GM23338 (cell line): ENCODE data around the gene KRTAP19-2. TPM values are rescaled to one million over a fixed set of nuclear protein-coding genes. Genes with fewer than 3 reads are reported as not detected.

Source experiments
- ATAC-seq: fragments of 200-7000 bp; cut with Tn5 transposase; 3 replicates; pipeline ENCODE4 v1.9.1; 2020
- DNase-seq: peaks from one replicate; pipeline ENCODE4 v3.0.0-alpha.2; 2015; ENCODE audit warnings: low spot score
- H2AFZ ChIP-seq: fragments of 200-600 bp; sonication (generic); 2 replicates; pipeline ENCODE4 v1.8.0; 2016; ENCODE audit warnings: antibody characterized with exemption, mild to moderate bottlenecking, moderate library complexity
- H3F3A ChIP-seq: fragments of 200-600 bp; sonication (generic); replicated peaks from 2 replicates; pipeline ENCODE4 v1.8.0; 2017; ENCODE audit warnings: antibody characterized with exemption, mixed run types, low read depth
- H3K27ac ChIP-seq: fragments of 200-600 bp; sonication (generic); 2 replicates; pipeline ENCODE4 v1.6.1; 2016; ENCODE audit warnings: low read depth
- H3K27me3 ChIP-seq: fragments of 200-600 bp; sonication (generic); 2 replicates; pipeline ENCODE4 v1.8.0; 2016; ENCODE audit warnings: mild to moderate bottlenecking, mixed run types, moderate library complexity; ENCODE audit not compliant: insufficient read depth
- H3K36me3 ChIP-seq: fragments of 200-600 bp; sonication (generic); 2 replicates; pipeline ENCODE4 v1.8.0; 2016; ENCODE audit warnings: mild to moderate bottlenecking; ENCODE audit not compliant: insufficient read depth
- H3K4me1 ChIP-seq: fragments of 200-600 bp; sonication (generic); 2 replicates; pipeline ENCODE4 v1.8.0; 2016; ENCODE audit warnings: mild to moderate bottlenecking, moderate library complexity; ENCODE audit not compliant: insufficient read depth
- H3K4me2 ChIP-seq: fragments of 200-600 bp; sonication (generic); 2 replicates; pipeline ENCODE4 v1.7.1; 2017; ENCODE audit warnings: mixed run types
- H3K4me3 ChIP-seq: fragments of 200-600 bp; sonication (generic); 2 replicates; pipeline ENCODE4 v1.6.1; 2016; ENCODE audit warnings: mixed run types
- H3K79me2 ChIP-seq: fragments of 200-600 bp; sonication (generic); replicated peaks from 2 replicates; pipeline ENCODE4 v1.8.0; 2017; ENCODE audit warnings: mild to moderate bottlenecking; ENCODE audit not compliant: insufficient read depth
- H3K9me2 ChIP-seq: fragments of 200-600 bp; sonication (generic); 2 replicates; pipeline ENCODE4 v1.8.0; 2017; ENCODE audit not compliant: insufficient read depth
- H4K20me1 ChIP-seq: fragments of 200-600 bp; sonication (generic); replicated peaks from 2 replicates; pipeline ENCODE4 v1.8.0; 2017; ENCODE audit warnings: mild to moderate bottlenecking; ENCODE audit not compliant: insufficient read depth
- H3K27ac Mint-ChIP-seq: 2 replicates; pipeline ENCODE4 v1.8.0; 2020; ENCODE audit warnings: inconsistent platforms, mild to moderate bottlenecking, moderate library complexity, mixed read lengths
- H3K27me3 Mint-ChIP-seq: 3 replicates; pipeline ENCODE4 v1.8.0; 2022; ENCODE audit warnings: low read depth, mild to moderate bottlenecking, moderate library complexity, mixed read lengths, inconsistent platforms; ENCODE audit not compliant: insufficient read depth, poor library complexity
- H3K36me3 Mint-ChIP-seq: 3 replicates; pipeline ENCODE4 v1.8.0; 2021; ENCODE audit warnings: low read depth, mild to moderate bottlenecking, inconsistent platforms, moderate library complexity, mixed read lengths
- H3K4me1 Mint-ChIP-seq: 3 replicates; pipeline ENCODE4 v1.8.0; 2020; ENCODE audit warnings: mild to moderate bottlenecking, inconsistent platforms, mixed read lengths
- H3K4me3 Mint-ChIP-seq: 3 replicates; pipeline ENCODE4 v1.8.0; 2021; ENCODE audit warnings: moderate library complexity, mild to moderate bottlenecking, inconsistent platforms, mixed read lengths
- H3K9me3 Mint-ChIP-seq: 3 replicates; pipeline ENCODE4 v1.8.0; 2020; ENCODE audit warnings: moderate library complexity, mild to moderate bottlenecking, inconsistent platforms, mixed read lengths
- CREB1 ChIP-seq: fragments of 250-450 bp; sonication (Bioruptor Pico); IDR thresholded peaks from 2 replicates; pipeline ENCODE4 v1.5.0; 2020; ENCODE audit warnings: low read depth, mild to moderate bottlenecking, moderate library complexity
- CTCF ChIP-seq, 2 experiments: fragments of 200-600 bp in 1 of 2; sonication (generic) in 1 of 2; conservative IDR thresholded peaks; 2 replicates each; pipeline versions ENCODE4 v1.5.1 to v1.6.1; 2016 to 2017; ENCODE audit warnings: antibody characterized with exemption in 2 of 2, low read depth in 2 of 2, mild to moderate bottlenecking in 2 of 2, moderate library complexity in 1 of 2
- EZH2 ChIP-seq: fragments of 200-600 bp; sonication (generic); IDR thresholded peaks from one replicate; pipeline ENCODE4 v1.8.0; 2017; ENCODE audit warnings: antibody characterized with exemption, mild to moderate bottlenecking, low read depth; ENCODE audit not compliant: unreplicated experiment
- EZH2phosphoT487 ChIP-seq: fragments of 200-600 bp; sonication (generic); IDR thresholded peaks from one replicate; pipeline ENCODE4 v1.8.1; 2018; ENCODE audit warnings: antibody characterized with exemption; ENCODE audit not compliant: unreplicated experiment
- JUNB ChIP-seq: IDR thresholded peaks from one replicate; pipeline ENCODE4 v1.6.1; 2016; ENCODE audit warnings: antibody characterized with exemption; ENCODE audit not compliant: unreplicated experiment
- NANOG ChIP-seq: IDR thresholded peaks from 2 replicates; pipeline ENCODE4 v1.6.1; 2016; ENCODE audit warnings: antibody characterized with exemption, borderline replicate concordance
- POLR2AphosphoS5 ChIP-seq: IDR thresholded peaks from 2 replicates; pipeline ENCODE4 v1.6.1; 2016; ENCODE audit warnings: antibody characterized with exemption, low read depth
- REST ChIP-seq: IDR thresholded peaks from one replicate; pipeline ENCODE4 v1.6.1; 2018; ENCODE audit warnings: antibody characterized with exemption; ENCODE audit not compliant: unreplicated experiment
- STAT1 ChIP-seq: IDR thresholded peaks from one replicate; pipeline ENCODE4 v1.6.1; 2016; ENCODE audit warnings: antibody characterized with exemption; ENCODE audit not compliant: unreplicated experiment
- ZNF114 ChIP-seq: fragments of 250-450 bp; sonication (Bioruptor Pico); IDR thresholded peaks from 2 replicates; pipeline ENCODE4 v1.5.0; 2020; ENCODE audit warnings: mild to moderate bottlenecking, moderate library complexity
- ZNF331 ChIP-seq: fragments of 250-450 bp; sonication (Bioruptor Pico); IDR thresholded peaks from 2 replicates; pipeline ENCODE4 v1.5.0; 2020; ENCODE audit warnings: low read depth, mild to moderate bottlenecking, moderate library complexity
- ZNF462 ChIP-seq: fragments of 250-450 bp; sonication (Bioruptor Pico); IDR thresholded peaks from 2 replicates; pipeline ENCODE4 v1.5.0; 2020; ENCODE audit warnings: mild to moderate bottlenecking, moderate library complexity
- polyA plus RNA-seq: library from polyadenylated mRNA; unstranded; fragments of >200 nt; fragmentation: Nextera tagmentation; extraction: Ambion mirVana; gene quantifications from 2 replicates; pipeline ENCODE4 v1.2.1, GENCODE V29; 2016
- total RNA-seq: library from RNA; depleted of rRNA; stranded (reverse); fragments of >200 nt; shearing (Covaris generic); gene quantifications from 2 replicates; pipeline ENCODE4 v1.2.3, GENCODE V29; 2014
- TF ChIP-seq, protein P1 (sequence below): IDR thresholded peaks from 2 replicates; pipeline ENCODE4 v1.6.1; 2016; ENCODE audit warnings: antibody characterized with exemption

KRTAP19-2 gene
- total and polyA plus RNA-seq, 2 experiments from 2014 or later, result not detected

DNA sequence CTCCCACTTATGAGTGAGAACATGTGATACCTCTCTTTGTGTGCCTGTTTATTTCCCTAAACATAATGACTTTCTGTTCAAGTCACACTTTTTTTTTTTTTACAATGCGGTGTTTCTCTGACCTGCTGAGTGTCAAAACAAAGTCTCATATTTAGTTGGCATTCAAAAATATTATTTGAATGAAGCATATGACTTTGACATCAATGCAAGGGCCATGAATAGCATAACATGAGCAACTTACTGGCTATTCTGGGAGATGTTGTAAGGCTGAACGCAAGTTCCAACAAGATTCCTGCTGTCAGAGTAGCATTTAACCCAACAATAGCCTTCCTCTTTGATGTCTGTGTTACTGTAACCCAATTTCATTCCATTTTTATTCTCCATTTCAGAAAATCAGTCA, 5.1 kb downstream of the KRTAP19-2 start:
- TF ChIP-seq NANOG, result no peak
- no peak for TF ChIP-seq JUNB
- TF ChIP-seq ZNF462 (CRISPR knock-in tag), result no peak
- no peak for TF ChIP-seq ZNF114 (CRISPR knock-in tag)
- TF ChIP-seq EZH2phosphoT487, result no peak
- TF ChIP-seq ZNF331 (CRISPR knock-in tag), result no peak
- no peak for TF ChIP-seq EZH2
- TF ChIP-seq POLR2AphosphoS5, result no peak
- no peak for TF ChIP-seq CREB1
- TF ChIP-seq, protein P1, sequence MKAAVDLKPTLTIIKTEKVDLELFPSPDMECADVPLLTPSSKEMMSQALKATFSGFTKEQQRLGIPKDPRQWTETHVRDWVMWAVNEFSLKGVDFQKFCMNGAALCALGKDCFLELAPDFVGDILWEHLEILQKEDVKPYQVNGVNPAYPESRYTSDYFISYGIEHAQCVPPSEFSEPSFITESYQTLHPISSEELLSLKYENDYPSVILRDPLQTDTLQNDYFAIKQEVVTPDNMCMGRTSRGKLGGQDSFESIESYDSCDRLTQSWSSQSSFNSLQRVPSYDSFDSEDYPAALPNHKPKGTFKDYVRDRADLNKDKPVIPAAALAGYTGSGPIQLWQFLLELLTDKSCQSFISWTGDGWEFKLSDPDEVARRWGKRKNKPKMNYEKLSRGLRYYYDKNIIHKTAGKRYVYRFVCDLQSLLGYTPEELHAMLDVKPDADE, result no peak
- TF ChIP-seq CTCF (conservative IDR thresholded peaks at IDR 0.05; ENCODE audit: low read depth in 2 of 2), result no peak
- TF ChIP-seq STAT1, result no peak
- no peak for TF ChIP-seq REST
- no peaks in the 10 kb centered on the region for H3K36me3 ChIP-seq
- H3K9me2 ChIP-seq, result no peaks in the 10 kb centered on the region
- H3K4me3 ChIP-seq, result no peak overlapping the region
- no peaks in the 10 kb centered on the region for H4K20me1 ChIP-seq
- Mint-ChIP-seq H3K4me3 (no peak overlapping the region), H3K9me3 (peaks cover 25% of the 10 kb centered on the region), H3K4me1 (peaks cover 3% of the 10 kb centered on the region; the same call in 2 of the 3 replicates), H3K27me3 (no peaks in the 10 kb centered on the region), H3K36me3 (peaks cover 21% of the 10 kb centered on the region; the same call in 2 of the 3 replicates), H3K27ac (no peak overlapping the region)
- H3K27me3 ChIP-seq, result no peaks in the 10 kb centered on the region
- ATAC-seq (no peak), DNase-seq (no peak)
- H3K4me1 ChIP-seq, result no peaks in the 10 kb centered on the region
- H3K27ac ChIP-seq, result no peak overlapping the region
- H3K4me2 ChIP-seq, result no peak overlapping the region
- H3K79me2 ChIP-seq, result no peaks in the 10 kb centered on the region
- no peaks in the 10 kb centered on the region for H3F3A ChIP-seq
- no peak overlapping the region for H2AFZ ChIP-seq
